NCI-H510A (cell line): ENCODE measurements around the gene CCZ1.
"Not testable (repeated sequence)": the region's sequence is repeated elsewhere in the genome, so short reads cannot be mapped to it uniquely, and the experiment has no call there.

Experiments
- DNase-seq: peaks from one replicate; lab custom pipeline; 2025; lab: John Stamatoyannopoulos, UW

Gene CCZ1

GRCh38 chr7:5916529-5916928 is 18.0 kb downstream of the CCZ1 start:
- DNase-seq = not testable (repeated sequence)

GRCh38 chr7:5924180-5924579 is 25.6 kb downstream of the CCZ1 start:
- DNase-seq = not testable (repeated sequence)

GRCh38 chr7:5924630-5925029 is 26.1 kb downstream of the CCZ1 start:
- DNase-seq = not testable (repeated sequence)

DNA sequence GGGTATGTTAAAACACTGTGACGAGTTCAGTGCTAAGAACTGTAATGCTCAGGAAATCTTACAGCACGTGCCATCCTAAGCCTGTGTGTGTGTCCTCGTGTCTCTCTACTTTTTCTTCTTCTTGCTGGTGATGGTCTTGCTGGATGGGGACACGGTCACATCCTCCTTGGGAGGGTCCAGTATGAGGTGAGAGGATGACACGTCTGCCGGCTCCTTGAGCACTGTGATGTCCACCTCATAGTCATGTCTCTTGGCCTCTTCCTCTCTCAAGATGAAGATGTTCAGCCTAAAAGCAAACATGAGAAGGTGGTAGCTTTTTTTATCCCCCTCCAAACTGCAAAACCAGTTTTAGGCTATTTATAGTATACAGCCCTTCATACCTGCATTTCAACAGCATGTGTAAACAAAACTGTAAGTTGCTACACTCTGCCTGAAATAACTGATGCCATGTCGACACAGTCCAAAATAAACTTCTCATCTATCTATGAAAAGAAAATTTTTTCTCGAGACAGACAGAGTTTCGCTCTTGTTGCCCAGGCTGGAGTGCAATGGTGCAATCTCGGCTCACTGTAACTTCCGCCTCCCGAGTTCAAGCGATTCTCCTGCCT is 27.8 kb downstream of the CCZ1 start:
- not testable (repeated sequence) for DNase-seq

DNA sequence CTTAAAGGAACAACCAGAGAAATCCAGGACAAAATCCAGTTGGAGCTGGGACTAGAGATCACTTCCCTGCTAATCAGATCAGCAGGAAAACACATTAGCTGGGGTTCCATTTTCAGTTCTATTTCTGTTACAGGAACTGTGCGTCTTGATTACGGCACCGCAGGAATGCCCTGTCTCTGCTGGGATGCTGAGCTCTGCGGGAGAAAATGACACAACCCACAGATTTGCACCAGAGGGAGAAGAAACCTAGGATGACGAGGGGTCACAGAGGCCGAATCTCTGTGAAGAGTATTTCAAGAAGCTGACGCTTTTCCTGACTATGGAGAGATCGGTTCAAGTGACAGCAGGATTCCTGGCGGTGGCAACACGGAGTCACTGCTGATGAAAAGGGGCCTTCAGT is 31.8 kb downstream of the CCZ1 start:
- not testable (repeated sequence) for DNase-seq

GRCh38 chr7:5931250-5931649 is 32.7 kb downstream of the CCZ1 start:
- DNase-seq = not testable (repeated sequence)

DNA sequence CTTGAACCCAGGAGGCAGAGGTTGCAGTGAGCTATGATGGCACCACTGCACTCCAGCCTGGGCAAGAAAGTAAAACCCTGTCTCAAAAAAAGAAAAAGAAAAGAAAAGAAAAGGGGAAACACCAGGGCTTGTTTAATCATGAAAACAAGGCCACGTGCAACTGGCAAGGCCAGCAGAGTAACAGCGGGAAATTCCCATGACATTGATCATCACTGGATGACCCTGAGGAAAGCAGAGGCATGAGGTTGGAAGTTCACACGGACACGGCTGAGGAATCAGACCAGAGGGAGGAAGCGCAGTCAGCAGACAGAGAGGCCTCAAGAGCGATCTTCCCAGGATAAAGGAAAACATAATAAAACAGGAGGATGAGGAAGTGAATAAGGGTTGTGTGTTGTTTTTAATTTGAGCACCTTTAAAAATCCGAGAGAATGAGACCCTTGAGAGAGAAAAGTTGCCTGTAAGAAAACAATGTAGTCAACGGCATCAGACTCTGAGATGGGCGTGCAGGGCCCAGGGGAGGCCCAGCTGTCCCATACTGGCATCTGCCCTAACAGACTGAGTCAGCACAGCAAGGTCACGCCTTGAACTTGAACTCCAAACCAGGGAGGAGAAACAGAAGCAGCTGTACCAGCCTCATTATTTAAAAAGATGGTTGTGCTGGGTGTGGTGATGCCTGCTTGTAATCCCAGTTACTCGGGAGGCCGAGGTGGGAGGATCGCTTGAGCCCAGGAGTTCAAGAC is 33.5 kb downstream of the CCZ1 start:
- not testable (repeated sequence) for DNase-seq

DNA sequence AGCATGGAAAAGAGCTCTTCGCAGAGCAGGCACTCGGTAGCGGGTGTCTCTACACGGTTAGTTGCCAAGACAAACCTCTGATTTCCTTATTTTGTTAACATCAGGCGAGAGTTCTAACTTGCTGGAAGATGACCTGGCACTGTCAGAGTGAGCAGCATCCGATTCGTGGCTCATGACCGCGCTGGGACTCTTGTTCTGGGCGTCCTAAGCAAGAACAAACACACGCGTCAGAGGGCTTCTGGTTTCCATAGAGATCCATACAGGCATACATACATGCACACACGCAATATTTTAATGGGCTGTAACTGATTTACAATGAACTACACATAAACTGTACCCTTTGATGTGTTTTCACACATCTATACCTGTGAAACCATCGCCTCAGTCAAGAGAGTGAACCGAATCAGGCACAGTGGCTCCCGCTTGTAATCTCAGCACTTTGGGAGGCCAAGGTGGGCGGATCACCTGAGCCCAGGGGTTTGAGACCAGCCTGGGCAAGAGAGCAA is 36.5 kb downstream of the CCZ1 start:
- not testable (repeated sequence) for DNase-seq

DNA sequence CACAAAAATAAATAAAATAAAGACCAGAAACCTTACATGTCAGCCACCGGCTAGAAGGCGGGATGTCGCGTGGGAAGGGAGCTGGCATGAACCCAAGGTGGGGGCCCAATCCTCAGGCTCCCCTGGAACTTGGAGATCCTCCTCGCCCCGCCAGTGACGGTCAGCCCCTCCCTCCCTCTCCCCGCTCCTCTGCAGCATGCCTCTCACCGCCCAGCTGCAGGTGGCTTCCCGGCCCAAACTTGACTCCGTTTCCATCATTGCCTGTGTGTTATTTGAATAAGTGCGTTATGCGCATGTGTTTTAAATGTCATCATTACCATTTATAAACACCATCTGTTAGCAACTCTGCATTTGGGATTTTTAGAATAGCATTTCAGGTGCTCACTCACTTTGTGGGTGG is 64.7 kb downstream of the CCZ1 start:
- DNase-seq = not testable (repeated sequence)

- not testable (repeated sequence) for DNase-seq
Measured at GRCh38 chr7:5963810-5964209, 65.3 kb downstream of the CCZ1 start.

- not testable (repeated sequence) for DNase-seq
Measured at GRCh38 chr7:5970347-5970911, 71.9 kb downstream of the CCZ1 start, which contains the start of gene RSPH10B. RSPH10B (minus strand) TSS chr7:5970689; CDS start chr7:5967116, 3,573 bp downstream.

GRCh38 chr7:5973580-5973979 is 75.0 kb downstream of the CCZ1 start:
- not testable (repeated sequence) for DNase-seq
